ENCODE data around the gene PHF2. TPM values are rescaled to one million over a fixed set of nuclear protein-coding genes. Genes with fewer than 3 reads are reported as not detected.
A peak's percentile ranks its signal among the peaks of the same experiment; 100 is the strongest.

The PHF2 gene
- total and polyA plus RNA-seq, 4 experiments from 2014 or later = 0.48 to 41.2 (median 21.0) TPM

- no peaks in the 10 kb centered on the region for H3K9me3 Mint-ChIP-seq
- H3K4me1 Mint-ChIP-seq = peaks cover 47 to 85% (median 66%) of the 10 kb centered on the region in 4 donors
- Histone ChIP-seq H3K27me3 (ENCODE audit: insufficient read depth, low read length) (no peaks in the 10 kb centered on the region), H3K4me3 (ENCODE audit: low read length in 2 of 2) (no peak overlapping the region), H3K27ac (ENCODE audit: low read depth, low read length) (no peak overlapping the region), H3K4me1 (ENCODE audit: insufficient read depth, low read length) (peaks cover 47% of the 10 kb centered on the region), H3K36me3 (ENCODE audit: insufficient read depth, low read length) (no peaks in the 10 kb centered on the region), H3K9me3 (ENCODE audit: control insufficient read depth in 1 of 2, low read length in 2 of 2) (no peaks in the 10 kb centered on the region)
- DNase-seq = no peak
- no peaks in the 10 kb centered on the region for H3K36me3 Mint-ChIP-seq
- POLR2A ChIA-PET (ENCODE audit: partially characterized antibody) = no interaction called here
- H3K27ac Mint-ChIP-seq = peak overlapping the region in 1 of 7 donors; percentile 12
- intact Hi-C loops (cut with micrococcal nuclease) = no loop called here
- H3K4me3 Mint-ChIP-seq = no peak overlapping the region
- CTCF ChIA-PET (ENCODE audit: partially characterized antibody) = interaction anchor here (1.4 kb wide), 1 partner anchor 29 kb away, joined by 3 read pairs; no protein-coding TSS in a partner anchor
- no peaks in the 10 kb centered on the region for H3K27me3 Mint-ChIP-seq
Measured at GRCh38 chr9:93595461-93595860, 19.1 kb downstream of the PHF2 start.

- Mint-ChIP-seq H3K4me1 (peaks cover 49 to 87% (median 67%) of the 10 kb centered on the region in 4 donors), H3K27me3 (no peaks in the 10 kb centered on the region), H3K27ac (peak overlapping the region in 4 of 7 donors; percentile 12 to 55 (median 42)), H3K4me3 (peak overlapping the region in 1 of 8 donors; percentile 39), H3K36me3 (no peaks in the 10 kb centered on the region), H3K9me3 (no peaks in the 10 kb centered on the region)
- no peak overlapping the region for H3K27ac ChIP-seq (ENCODE audit: low read depth, low read length)
- no peaks in the 10 kb centered on the region for H3K36me3 ChIP-seq (ENCODE audit: insufficient read depth, low read length)
- no peaks in the 10 kb centered on the region for H3K9me3 ChIP-seq (ENCODE audit: control insufficient read depth in 1 of 2, low read length in 2 of 2)
- POLR2A ChIA-PET (ENCODE audit: partially characterized antibody) = no interaction called here
- H3K4me1 ChIP-seq (ENCODE audit: insufficient read depth, low read length) = peaks cover 52% of the 10 kb centered on the region
- no peak overlapping the region for H3K4me3 ChIP-seq (ENCODE audit: low read length in 2 of 2)
- H3K27me3 ChIP-seq (ENCODE audit: insufficient read depth, low read length) = no peaks in the 10 kb centered on the region
- no peak for DNase-seq
- intact Hi-C loops (cut with micrococcal nuclease) = no loop called here
- CTCF ChIA-PET (ENCODE audit: partially characterized antibody) = interaction anchor here (1.4 kb wide), 1 partner anchor 30 kb away, joined by 3 read pairs; no protein-coding TSS in a partner anchor
Measured at GRCh38 chr9:93595861-93596365, 19.5 kb downstream of the PHF2 start.

- no peaks in the 10 kb centered on the region for H3K36me3 Mint-ChIP-seq
- Histone ChIP-seq H3K9me3 (ENCODE audit: control insufficient read depth in 1 of 2, low read length in 2 of 2) (no peaks in the 10 kb centered on the region), H3K36me3 (ENCODE audit: insufficient read depth, low read length) (no peaks in the 10 kb centered on the region), H3K27ac (ENCODE audit: low read depth, low read length) (no peak overlapping the region), H3K27me3 (ENCODE audit: insufficient read depth, low read length) (no peaks in the 10 kb centered on the region), H3K4me1 (ENCODE audit: insufficient read depth, low read length) (peaks cover 56% of the 10 kb centered on the region), H3K4me3 (ENCODE audit: low read length in 2 of 2) (no peak overlapping the region)
- intact Hi-C loops (cut with micrococcal nuclease) = no loop called here
- no peak for DNase-seq
- H3K4me3 Mint-ChIP-seq = peak overlapping the region in 1 of 8 donors; percentile 39
- H3K27me3 Mint-ChIP-seq = no peaks in the 10 kb centered on the region
- H3K9me3 Mint-ChIP-seq = no peaks in the 10 kb centered on the region
- peak overlapping the region in 3 of 7 donors; percentile 35 to 64 (median 48) for H3K27ac Mint-ChIP-seq
- ChIA-PET POLR2A (ENCODE audit: partially characterized antibody) (no interaction called here), CTCF (ENCODE audit: partially characterized antibody) (interaction anchor here (1.4 kb wide), 1 partner anchor 30 kb away, joined by 3 read pairs; no protein-coding TSS in a partner anchor)
- H3K4me1 Mint-ChIP-seq = peaks cover 49 to 88% (median 69%) of the 10 kb centered on the region in 4 donors
Measured at GRCh38 chr9:93596399-93596798, 20.0 kb downstream of the PHF2 start.

- CTCF ChIA-PET (ENCODE audit: partially characterized antibody) = interaction anchor here (1.4 kb wide), 1 partner anchor 31 kb away, joined by 3 read pairs; no protein-coding TSS in a partner anchor
- no peaks in the 10 kb centered on the region for H3K27me3 Mint-ChIP-seq
- no peaks in the 10 kb centered on the region for H3K9me3 Mint-ChIP-seq
- Histone ChIP-seq H3K27me3 (ENCODE audit: insufficient read depth, low read length) (no peaks in the 10 kb centered on the region), H3K9me3 (ENCODE audit: control insufficient read depth in 1 of 2, low read length in 2 of 2) (no peaks in the 10 kb centered on the region), H3K4me1 (ENCODE audit: insufficient read depth, low read length) (peaks cover 55% of the 10 kb centered on the region), H3K4me3 (ENCODE audit: low read length in 2 of 2) (no peak overlapping the region), H3K36me3 (ENCODE audit: insufficient read depth, low read length) (no peaks in the 10 kb centered on the region), H3K27ac (ENCODE audit: low read depth, low read length) (no peak overlapping the region)
- peaks cover 53 to 82% (median 70%) of the 10 kb centered on the region in 4 donors for H3K4me1 Mint-ChIP-seq
- DNase-seq = no peak
- POLR2A ChIA-PET (ENCODE audit: partially characterized antibody) = no interaction called here
- H3K27ac Mint-ChIP-seq = peak overlapping the region in 4 of 7 donors; percentile 46 to 74 (median 64)
- intact Hi-C loops (cut with micrococcal nuclease) = no loop called here
- peak overlapping the region in 1 of 8 donors; percentile 30 for H3K4me3 Mint-ChIP-seq
- no peaks in the 10 kb centered on the region for H3K36me3 Mint-ChIP-seq
Measured at GRCh38 chr9:93597142-93597706, 20.8 kb downstream of the PHF2 start.

GRCh38 chr9:93597871-93598646, 21.7 kb downstream of the PHF2 start:
- H3K4me3 Mint-ChIP-seq = peak overlapping the region in 5 of 8 donors; percentile 57 to 82 (median 74)
- POLR2A ChIA-PET (ENCODE audit: partially characterized antibody) = no interaction called here

GRCh38 chr9:93598647-93599241, 22.4 kb downstream of the PHF2 start:
- Mint-ChIP-seq H3K27me3 (no peaks in the 10 kb centered on the region), H3K4me3 (peak overlapping the region in 7 of 8 donors; percentile 52 to 82 (median 70)), H3K36me3 (peaks cover 5% of the 10 kb centered on the region in 2 donors), H3K4me1 (peaks cover 49 to 73% (median 63%) of the 10 kb centered on the region in 4 donors), H3K27ac (peak overlapping the region in 6 of 7 donors; percentile 30 to 91 (median 83)), H3K9me3 (no peaks in the 10 kb centered on the region)
- DNase-seq = peak in 2 of 5 donors; percentile 28 to 35
- ChIA-PET POLR2A (ENCODE audit: partially characterized antibody) (no interaction called here), CTCF (ENCODE audit: partially characterized antibody) (no interaction called here)
- no peak overlapping the region for H3K27ac ChIP-seq (ENCODE audit: low read depth, low read length)
- no peaks in the 10 kb centered on the region for H3K36me3 ChIP-seq (ENCODE audit: insufficient read depth, low read length)
- no peaks in the 10 kb centered on the region for H3K9me3 ChIP-seq (ENCODE audit: control insufficient read depth in 1 of 2, low read length in 2 of 2)
- no peaks in the 10 kb centered on the region for H3K27me3 ChIP-seq (ENCODE audit: insufficient read depth, low read length)
- no peak overlapping the region for H3K4me3 ChIP-seq (ENCODE audit: low read length in 2 of 2)
- intact Hi-C loops (cut with micrococcal nuclease) = no loop called here
- peaks cover 54% of the 10 kb centered on the region for H3K4me1 ChIP-seq (ENCODE audit: insufficient read depth, low read length)

More at GRCh38 chr9:93597871-93598646, 21.7 kb downstream of the PHF2 start:
- Histone ChIP-seq H3K27me3 (ENCODE audit: insufficient read depth, low read length) (no peaks in the 10 kb centered on the region), H3K27ac (ENCODE audit: low read depth, low read length) (no peak overlapping the region), H3K4me1 (ENCODE audit: insufficient read depth, low read length) (peaks cover 54% of the 10 kb centered on the region), H3K4me3 (ENCODE audit: low read length in 2 of 2) (no peak overlapping the region), H3K9me3 (ENCODE audit: control insufficient read depth in 1 of 2, low read length in 2 of 2) (no peaks in the 10 kb centered on the region), H3K36me3 (ENCODE audit: insufficient read depth, low read length) (no peaks in the 10 kb centered on the region)
- H3K4me1 Mint-ChIP-seq = peaks cover 49 to 76% (median 67%) of the 10 kb centered on the region in 4 donors
- H3K27ac Mint-ChIP-seq = peak overlapping the region in 5 of 7 donors; percentile 57 to 90 (median 72)
- no peak for DNase-seq
- intact Hi-C loops (cut with micrococcal nuclease) = no loop called here
- H3K9me3 Mint-ChIP-seq = no peaks in the 10 kb centered on the region
- CTCF ChIA-PET (ENCODE audit: partially characterized antibody) = no interaction called here
- no peaks in the 10 kb centered on the region for H3K27me3 Mint-ChIP-seq
- peaks cover 0 to 2% of the 10 kb centered on the region in 2 donors for H3K36me3 Mint-ChIP-seq

All from CD4-positive, alpha-beta memory T cell (primary cell).